Measurements from ENCODE around the gene CGB2. TPM values are rescaled to one million over a fixed set of nuclear protein-coding genes. Genes with fewer than 3 reads are reported as not detected.

CGB2 gene
- total and polyA plus RNA-seq, 2 of the 4 experiments (the other 2 are of a cell fraction): not detected

DNA sequence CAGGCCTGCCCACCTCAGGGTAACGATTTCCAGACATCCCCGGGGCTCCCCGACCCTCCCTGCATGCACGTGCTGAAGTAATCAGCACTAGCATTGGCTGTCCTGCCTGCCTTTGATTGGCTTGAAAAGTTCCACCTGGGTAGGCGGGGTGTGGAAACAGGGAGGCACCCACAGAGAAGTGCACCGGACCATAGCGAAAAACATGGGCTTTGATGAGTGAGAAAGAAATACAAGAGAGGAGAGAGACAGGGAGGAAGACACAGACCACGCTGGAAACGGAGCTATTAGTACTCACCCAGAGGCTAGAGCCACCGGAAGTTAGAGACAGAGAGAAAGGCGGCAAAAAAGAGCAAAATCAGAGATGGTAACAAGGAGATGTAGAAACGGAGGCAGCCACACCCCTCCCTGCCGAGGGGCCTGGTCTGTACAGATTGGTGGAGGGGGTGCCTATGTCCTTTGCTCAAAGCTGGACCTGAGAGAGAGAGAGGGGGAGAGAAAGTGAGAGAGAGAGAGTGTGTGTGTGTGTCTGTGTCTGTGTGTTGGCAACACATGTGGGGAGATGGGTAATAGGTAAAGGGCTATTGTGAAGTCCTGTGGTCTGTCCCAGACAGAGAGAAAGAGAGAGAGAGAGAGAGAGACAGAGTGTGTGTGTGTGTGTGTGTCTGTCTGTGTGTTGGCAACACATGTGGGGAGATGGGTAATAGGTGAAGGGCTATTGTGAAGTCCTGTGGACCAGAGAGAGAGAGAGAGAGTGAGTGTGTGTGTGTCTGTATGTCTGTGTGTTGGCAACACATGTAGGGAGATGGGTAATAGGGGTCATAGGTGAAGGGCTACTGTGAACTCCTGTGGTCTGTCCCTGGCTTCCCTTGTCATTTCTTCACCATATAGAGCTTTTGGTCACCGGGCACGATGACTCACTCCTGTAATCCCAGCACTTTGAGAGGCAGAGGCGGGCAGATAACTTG, 10.5 kb upstream of the CGB2 start (continued):
- TF ChIP-seq FOS (IDR thresholded peaks at IDR 0.05; ENCODE audit: low read depth, low read length): 0 out of 2 replicates have a peak, but pooled peaks have one; percentile 8

GRCh38 chr19:49022116-49022515, 9.6 kb upstream of the CGB2 start:
- in situ Hi-C loops (cut with MboI; ENCODE audit: low sequenced_read_pairs) (no loop called here), intact Hi-C loops (cut with micrococcal nuclease) (no loop called here), dilution Hi-C loops (cut with HindIII; ENCODE audit: low sequenced_read_pairs, unreplicated experiment) (no loop called here)
- Histone ChIP-seq H3K4me3 (ENCODE audit: insufficient read depth, low read depth, low read length) (no peak overlapping the region), H3K9me3 (ENCODE audit: control insufficient read depth, insufficient read depth, low read length) (no peaks in the 10 kb centered on the region), H3K56ac (ENCODE audit: extremely low read depth, insufficient read depth, low read length) (no peak overlapping the region), H3K4me1 (ENCODE audit: control insufficient read depth, insufficient read depth, low read length) (peaks cover 9% of the 10 kb centered on the region; the same call in 1 of the 2 replicates), H2BK120ac (ENCODE audit: low read depth, low read length) (no peak overlapping the region), H3K9ac (ENCODE audit: low read depth, low read length) (no peak overlapping the region), H2AK9ac (replicated peaks; ENCODE audit: low read depth, low read length, poor library complexity) (peak overlapping the region; percentile 50), H3K18ac (ENCODE audit: low read depth, low read length) (no peak overlapping the region), H3K14ac (replicated peaks; ENCODE audit: low read depth, low read length) (no peak overlapping the region), H2AK5ac (ENCODE audit: low read depth, low read length) (no peak overlapping the region), H2BK20ac (ENCODE audit: low read depth, low read length) (no peak overlapping the region), H2BK5ac (ENCODE audit: low read depth, low read length, poor library complexity, severe bottlenecking) (no peak overlapping the region), H3K27me3 (ENCODE audit: control insufficient read depth, insufficient read depth, low read length) (peaks cover 2% of the 10 kb centered on the region; the same call in 1 of the 2 replicates), H3K79me1 (ENCODE audit: low read depth in 1 of 2, low read length in 2 of 2) (no peaks in the 10 kb centered on the region; a peak in 1 of 4 replicates), H3K9me1 (ENCODE audit: insufficient read depth, low read length) (0 out of 2 replicates have a peak, but pooled peaks cover 3% of the 10 kb centered on the region), H3K4ac (ENCODE audit: low read depth, low read length) (no peak overlapping the region), H3K23ac (ENCODE audit: low read depth, low read length) (no peak overlapping the region), H2AFZ (replicated peaks; ENCODE audit: low read length, poor library complexity) (no peak overlapping the region), H3K27ac (ENCODE audit: insufficient read depth, low read length) (no peak overlapping the region), H4K91ac (ENCODE audit: insufficient read depth, low read depth, low read length) (no peak overlapping the region), H2BK15ac (ENCODE audit: low read depth, low read length) (no peak overlapping the region), H3K4me2 (ENCODE audit: low read depth, low read length) (no peak overlapping the region), H4K20me1 (ENCODE audit: insufficient read depth, low read length) (no peaks in the 10 kb centered on the region), H3K36me3 (ENCODE audit: control insufficient read depth, insufficient read depth, low read length) (no peaks in the 10 kb centered on the region), H4K8ac (ENCODE audit: low read depth in 2 of 2, low read length in 2 of 2) (no peak overlapping the region), H4K5ac (ENCODE audit: low read depth, low read length) (no peak overlapping the region)
- ATAC-seq (ENCODE audit: low read depth) (no peak), DNase-seq (no peak)
- BruUV-seq (replicated peaks): no TSS peak
- no peak for TF ChIP-seq RCOR1 (IDR thresholded peaks at IDR 0.05; ENCODE audit: insufficient replicate concordance, low read length)
- TF ChIP-seq POLR2A (IDR thresholded peaks at IDR 0.05; ENCODE audit: low read depth, low read length): no peak
- TF ChIP-seq USF2 (IDR thresholded peaks at IDR 0.05; ENCODE audit: low read depth, low read length): no peak
- no peak for TF ChIP-seq NFE2L2 (IDR thresholded peaks at IDR 0.05; ENCODE audit: low read depth, low read length)
- TF ChIP-seq, protein P1, sequence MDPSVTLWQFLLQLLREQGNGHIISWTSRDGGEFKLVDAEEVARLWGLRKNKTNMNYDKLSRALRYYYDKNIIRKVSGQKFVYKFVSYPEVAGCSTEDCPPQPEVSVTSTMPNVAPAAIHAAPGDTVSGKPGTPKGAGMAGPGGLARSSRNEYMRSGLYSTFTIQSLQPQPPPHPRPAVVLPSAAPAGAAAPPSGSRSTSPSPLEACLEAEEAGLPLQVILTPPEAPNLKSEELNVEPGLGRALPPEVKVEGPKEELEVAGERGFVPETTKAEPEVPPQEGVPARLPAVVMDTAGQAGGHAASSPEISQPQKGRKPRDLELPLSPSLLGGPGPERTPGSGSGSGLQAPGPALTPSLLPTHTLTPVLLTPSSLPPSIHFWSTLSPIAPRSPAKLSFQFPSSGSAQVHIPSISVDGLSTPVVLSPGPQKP (IDR thresholded peaks at IDR 0.05; ENCODE audit: borderline replicate concordance, low read depth, low read length): no peak
- no peak for TF ChIP-seq BHLHE40 (IDR thresholded peaks at IDR 0.05; ENCODE audit: low read depth, low read length)
- TF ChIP-seq RAD21 (IDR thresholded peaks at IDR 0.05; ENCODE audit: low read length): no peak
- TF ChIP-seq MAZ (IDR thresholded peaks at IDR 0.05; ENCODE audit: borderline replicate concordance, low read depth, low read length): no peak
- no peak for TF ChIP-seq RFX5 (IDR thresholded peaks at IDR 0.05; ENCODE audit: low read depth, low read length)
- ChIA-PET POLR2A (ENCODE audit: unreplicated experiment) (no interaction called here), CTCF (no interaction called here)
- WGBS, 2 experiments (ENCODE audit: extremely low coverage in 2 of 2, insufficient read length in 1 of 2): 90% methylated on average over 2 of the region's 9 CpGs; no CpG with 5 or more reads in 1 of the 2 experiments

All from IMR-90 (cell line).